HepG2 (cell line): ENCODE results near the gene CYP17A1. TPM values are rescaled to one million over a fixed set of nuclear protein-coding genes. Genes with fewer than 3 reads are reported as not detected.

Experiments used
- ATM ChIP-seq: fragments of 450-650 bp; IDR thresholded peaks from 2 replicates; pipeline ENCODE4 v1.7.1; 2017; ENCODE audit warnings: mild to moderate bottlenecking, borderline replicate concordance
- DR1 ChIP-seq: sonication (generic); formaldehyde crosslinking; IDR thresholded peaks from 2 replicates; pipeline ENCODE4 v1.8.0; 2021; ENCODE audit warnings: mild to moderate bottlenecking, missing genetic modification reagents, inconsistent platforms
- FOXA1 ChIP-seq, 2 experiments: fragments of 450-650 bp in 1 of 2; sonication (generic) in 1 of 2; formaldehyde crosslinking in 1 of 2; IDR thresholded peaks; 2 replicates each; pipeline versions ENCODE4 v1.4.0 to v1.6.1; 2016 to 2020; ENCODE audit warnings: missing genetic modification reagents in 1 of 2
- FUBP1 ChIP-seq: sonication (generic); formaldehyde crosslinking; IDR thresholded peaks from 2 replicates; pipeline ENCODE4 v1.5.1; 2020; ENCODE audit warnings: missing genetic modification reagents, mild to moderate bottlenecking, borderline replicate concordance
- HMGXB3 ChIP-seq: sonication (generic); formaldehyde crosslinking; IDR thresholded peaks from 2 replicates; pipeline ENCODE4 v1.4.0; 2020; ENCODE audit warnings: missing genetic modification reagents, borderline replicate concordance
- PCBP2 ChIP-seq: fragments of 200-400 bp; formaldehyde crosslinking; optimal IDR thresholded peaks from 2 replicates; pipeline ENCODE3; 2018; ENCODE audit warnings: low read length, low read depth; ENCODE audit not compliant: poor library complexity, severe bottlenecking
- POLR2AphosphoS2 ChIP-seq: IDR thresholded peaks from 2 replicates; pipeline ENCODE4 v1.6.1; 2011; ENCODE audit warnings: low read depth, low read length, improper control_type of control experiment
- RBM22 ChIP-seq: fragments of 200-400 bp; formaldehyde crosslinking; optimal IDR thresholded peaks from 2 replicates; pipeline ENCODE3; 2017; ENCODE audit warnings: mild to moderate bottlenecking, low read length, moderate library complexity
- RNF219 ChIP-seq: sonication (generic); formaldehyde crosslinking; IDR thresholded peaks from 2 replicates; pipeline ENCODE4 v1.5.0; 2020; ENCODE audit warnings: mild to moderate bottlenecking, missing genetic modification reagents
- SATB2 ChIP-seq: sonication (generic); formaldehyde crosslinking; IDR thresholded peaks from 2 replicates; pipeline ENCODE4 v1.5.0; 2020; ENCODE audit warnings: missing genetic modification reagents
- SNAPC2 ChIP-seq: sonication (generic); formaldehyde crosslinking; IDR thresholded peaks from 2 replicates; pipeline ENCODE4 v1.8.1; 2022; ENCODE audit warnings: mild to moderate bottlenecking, missing genetic modification reagents
- TBX2 ChIP-seq: sonication (generic); formaldehyde crosslinking; IDR thresholded peaks from 2 replicates; pipeline ENCODE4 v1.5.0; 2020; ENCODE audit warnings: missing genetic modification reagents, mild to moderate bottlenecking, borderline replicate concordance
- ZNF333 ChIP-seq: sonication (generic); formaldehyde crosslinking; IDR thresholded peaks from 2 replicates; pipeline ENCODE4 v1.4.0; 2020; ENCODE audit warnings: mild to moderate bottlenecking, missing genetic modification reagents, borderline replicate concordance
- ZNF556 ChIP-seq: sonication (generic); formaldehyde crosslinking; IDR thresholded peaks from 2 replicates; pipeline ENCODE4 v1.4.0; 2020; ENCODE audit warnings: mild to moderate bottlenecking, missing genetic modification reagents, borderline replicate concordance
- ZNF589 ChIP-seq: sonication (generic); formaldehyde crosslinking; conservative IDR thresholded peaks from 2 replicates; pipeline ENCODE4 v1.8.0; 2022; ENCODE audit warnings: mild to moderate bottlenecking, moderate library complexity, missing genetic modification reagents
- ZNF704 ChIP-seq: sonication (generic); formaldehyde crosslinking; IDR thresholded peaks from 2 replicates; pipeline ENCODE4 v1.8.1; 2023; ENCODE audit warnings: mild to moderate bottlenecking, inconsistent platforms, moderate library complexity, missing genetic modification reagents, borderline replicate concordance
- polyA plus RNA-seq, 8 experiments: library from polyadenylated mRNA; depleted of rRNA in 3 of 8; stranded (reverse) in 7 of 8; unstranded in 1 of 8; fragments of >200 nt; fragmentation: Illumina TruSeq in 4 of 8; extraction: Trizol in 4 of 8; gene quantifications; 2 replicates each; pipeline versions ENCODE4 v1.2.1 to v1.2.3, GENCODE V29; 2011 to 2016; ENCODE audit warnings: low read depth in 4 of 8, missing spikeins in 1 of 8, mixed read lengths in 1 of 8; ENCODE audit not compliant: insufficient read depth in 1 of 8
- total RNA-seq, 5 experiments: library from RNA; depleted of rRNA; stranded (reverse); fragments of >200 nt; fragmentation: Illumina TruSeq; extraction: Trizol; gene quantifications; 2 replicates each; pipeline ENCODE4 v1.2.3, GENCODE V29; 2016; ENCODE audit warnings: low read depth in 1 of 5

CYP17A1 gene
- total and polyA plus RNA-seq, 2 of the 13 experiments (the other 11 are each of a cell fraction or from before 2014, with no cell fraction given), result 0.13 to 1.1 TPM

GRCh38 chr10:102814873-102815661 is 22.1 kb downstream of the CYP17A1 start (continued):
- TF ChIP-seq PCBP2, result no peak
- peak; percentile 86; the same call in 1 of the 2 replicates for TF ChIP-seq RNF219
- TF ChIP-seq POLR2AphosphoS2, result no peak
- TF ChIP-seq ATM, result no peak
- no peak for TF ChIP-seq ZNF556 (CRISPR knock-in tag)
- no peak for TF ChIP-seq ZNF333 (CRISPR knock-in tag)
- no peak for TF ChIP-seq RBM22
- TF ChIP-seq SNAPC2 (CRISPR knock-in tag), result no peak
- TF ChIP-seq FUBP1 (CRISPR knock-in tag), result no peak
- TF ChIP-seq ZNF704 (CRISPR knock-in tag), result peak; percentile 63; the same call in 1 of the 2 replicates
- TF ChIP-seq ZNF589 (CRISPR knock-in tag), result 0 out of 2 replicates have a peak, but pooled peaks have one; percentile 70
- 0 out of 2 replicates have a peak, but pooled peaks have one; percentile 71 for TF ChIP-seq SATB2 (CRISPR knock-in tag)
- no peak for TF ChIP-seq FOXA1 (IDR thresholded peaks at IDR 0.05)
- TF ChIP-seq FOXA1 (CRISPR knock-in tag; IDR thresholded peaks at IDR 0.05), result peak; percentile 94
- TF ChIP-seq HMGXB3, result peak; percentile 22; the same call in 1 of the 2 replicates
- peak; percentile 83 for TF ChIP-seq TBX2 (CRISPR knock-in tag)
- TF ChIP-seq DR1 (CRISPR knock-in tag), result no peak; the same call in 1 of the 2 replicates
